ENCODE results near the gene SIGMAR1.

Gene SIGMAR1

GRCh38 chr9:34590381-34591247 lies 47.0 kb downstream of the SIGMAR1 start:
- Histone ChIP-seq H3K9ac (no peak overlapping the region), H3K79me2 (ENCODE audit: insufficient read depth, low read depth) (no peaks in the 10 kb centered on the region), H3K36me3 (ENCODE audit: insufficient read depth) (no peaks in the 10 kb centered on the region), H4K20me1 (ENCODE audit: insufficient read depth) (no peaks in the 10 kb centered on the region), H3K27me3 (ENCODE audit: insufficient read depth, low read depth) (peaks cover 50% of the 10 kb centered on the region), H3K4me3 (IDR thresholded peaks at IDR 0.05; ENCODE audit: insufficient read depth, low read depth, low read length) (no peak overlapping the region), H3K4me2 (peak overlapping the region; percentile 84), H3K27ac (no peak overlapping the region), H3K4me1 (ENCODE audit: low read depth, poor library complexity, severe bottlenecking) (no peaks in the 10 kb centered on the region), H2AFZ (ENCODE audit: low read depth) (peak overlapping the region; percentile 49)
- no peak for TF ChIP-seq CTCF (conservative IDR thresholded peaks at IDR 0.05; ENCODE audit: low read depth, low read length)

GRCh38 chr9:34589636-34590380 lies 47.8 kb downstream of the SIGMAR1 start, which contains the start of gene CNTFR:
CNTFR (minus strand) TSS chr9:34589724; CDS start chr9:34568981, 20,743 bp downstream.
- no peak within 1 kb of the TSS for H3K4me3 ChIP-seq (IDR thresholded peaks at IDR 0.05; ENCODE audit: insufficient read depth, low read depth, low read length)
- no peaks in the 10 kb centered on the region for H3K4me1 ChIP-seq (ENCODE audit: low read depth, poor library complexity, severe bottlenecking)
- no peak within 1 kb of the TSS for H3K9ac ChIP-seq
- TF ChIP-seq CTCF (conservative IDR thresholded peaks at IDR 0.05; ENCODE audit: low read depth, low read length) = no peak
- H3K4me2 ChIP-seq = no peak within 1 kb of the TSS
- H4K20me1 ChIP-seq (ENCODE audit: insufficient read depth) = no peaks in the 10 kb centered on the region
- no peak within 1 kb of the TSS for H2AFZ ChIP-seq (ENCODE audit: low read depth)
- no peaks in the 10 kb centered on the region for H3K79me2 ChIP-seq (ENCODE audit: insufficient read depth, low read depth)
- no peak within 1 kb of the TSS for H3K27ac ChIP-seq
- H3K27me3 ChIP-seq (ENCODE audit: insufficient read depth, low read depth) = peaks cover 57% of the 10 kb centered on the region
- H3K36me3 ChIP-seq (ENCODE audit: insufficient read depth) = no peaks in the 10 kb centered on the region

- H3K36me3 ChIP-seq (ENCODE audit: insufficient read depth) = no peaks in the 10 kb centered on the region
- H3K27ac ChIP-seq = no peak overlapping the region
- H3K27me3 ChIP-seq (ENCODE audit: insufficient read depth, low read depth) = peaks cover 65% of the 10 kb centered on the region
- no peak overlapping the region for H2AFZ ChIP-seq (ENCODE audit: low read depth)
- no peak overlapping the region for H3K9ac ChIP-seq
- no peaks in the 10 kb centered on the region for H4K20me1 ChIP-seq (ENCODE audit: insufficient read depth)
- H3K4me1 ChIP-seq (ENCODE audit: low read depth, poor library complexity, severe bottlenecking) = no peaks in the 10 kb centered on the region
- no peak overlapping the region for H3K4me2 ChIP-seq
- no peaks in the 10 kb centered on the region for H3K79me2 ChIP-seq (ENCODE audit: insufficient read depth, low read depth)
- TF ChIP-seq CTCF (conservative IDR thresholded peaks at IDR 0.05; ENCODE audit: low read depth, low read length) = no peak
- no peak overlapping the region for H3K4me3 ChIP-seq (IDR thresholded peaks at IDR 0.05; ENCODE audit: insufficient read depth, low read depth, low read length)
Observed at GRCh38 chr9:34588671-34589635, 48.6 kb downstream of the SIGMAR1 start.

GRCh38 chr9:34587271-34587670 lies 50.3 kb downstream of the SIGMAR1 start:
- no peak overlapping the region for H3K9ac ChIP-seq
- no peak overlapping the region for H3K4me2 ChIP-seq
- H3K4me3 ChIP-seq (IDR thresholded peaks at IDR 0.05; ENCODE audit: insufficient read depth, low read depth, low read length) = no peak overlapping the region
- H4K20me1 ChIP-seq (ENCODE audit: insufficient read depth) = no peaks in the 10 kb centered on the region
- H3K27me3 ChIP-seq (ENCODE audit: insufficient read depth, low read depth) = peaks cover 61% of the 10 kb centered on the region
- no peaks in the 10 kb centered on the region for H3K36me3 ChIP-seq (ENCODE audit: insufficient read depth)
- no peak overlapping the region for H3K27ac ChIP-seq
- H2AFZ ChIP-seq (ENCODE audit: low read depth) = no peak overlapping the region
- no peaks in the 10 kb centered on the region for H3K79me2 ChIP-seq (ENCODE audit: insufficient read depth, low read depth)
- no peaks in the 10 kb centered on the region for H3K4me1 ChIP-seq (ENCODE audit: low read depth, poor library complexity, severe bottlenecking)
- TF ChIP-seq CTCF (conservative IDR thresholded peaks at IDR 0.05; ENCODE audit: low read depth, low read length) = no peak

All from KMS-11 (cell line).